ENCODE results near the gene GGCT.
"Not testable (repeated sequence)": the region's sequence is repeated elsewhere in the genome, so short reads cannot be mapped to it uniquely, and the experiment has no call there.

GGCT gene

DNA sequence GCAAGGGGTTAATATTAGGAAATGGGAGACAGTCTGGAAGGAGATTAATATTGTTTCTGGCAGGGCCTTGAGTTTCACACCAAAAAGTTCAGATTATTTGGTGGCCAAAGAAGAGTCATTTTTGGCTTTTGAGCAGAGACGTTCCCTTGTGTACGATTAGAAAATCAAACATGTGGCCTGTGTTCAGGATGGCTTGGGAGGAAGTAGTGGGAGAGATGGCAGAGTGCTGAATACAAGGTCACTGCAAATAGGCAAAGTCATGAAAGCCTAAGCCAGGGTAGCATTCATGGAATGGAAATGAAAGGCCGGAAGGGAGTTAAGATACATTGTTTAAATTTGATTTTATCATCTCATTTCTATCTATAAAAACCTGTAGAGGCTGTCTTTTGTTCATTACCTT is 9.5 kb upstream of the GGCT start:
- no peak overlapping the region for H3K27ac ChIP-seq (ENCODE audit: low read length)
- H3K36me3 ChIP-seq (ENCODE audit: control insufficient read depth, low read depth, low read length), result no peaks in the 10 kb centered on the region
- H3K4me1 ChIP-seq (ENCODE audit: control insufficient read depth, low read depth, low read length), result peaks cover 5% of the 10 kb centered on the region
- no peaks in the 10 kb centered on the region for H3K9me3 ChIP-seq (ENCODE audit: control insufficient read depth, low read depth, low read length)
- H3K27me3 ChIP-seq (ENCODE audit: control insufficient read depth, insufficient read depth, low read length), result no peaks in the 10 kb centered on the region
- H3K9ac ChIP-seq (ENCODE audit: low read length), result no peak overlapping the region
- H3K4me3 ChIP-seq (ENCODE audit: low read length), result no peak overlapping the region

DNA sequence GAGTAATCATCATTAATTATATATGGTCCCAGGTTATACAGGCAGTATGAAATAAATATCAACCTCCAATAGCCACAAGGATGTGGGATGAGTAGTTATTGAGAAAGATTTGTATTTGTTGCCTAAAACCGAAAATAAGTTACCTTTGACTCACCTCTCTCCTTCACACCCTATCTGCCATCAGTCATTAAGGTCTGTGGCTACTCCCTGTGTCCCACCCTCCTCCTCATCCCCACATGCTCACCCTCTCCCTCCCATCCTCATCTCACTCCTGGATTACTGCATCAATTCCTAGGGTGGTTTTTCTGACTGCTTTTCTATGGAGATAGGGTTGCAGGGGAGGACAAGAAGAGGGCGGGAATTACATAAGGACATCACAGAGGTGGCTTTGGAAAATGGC is 9.1 kb upstream of the GGCT start:
- H3K36me3 ChIP-seq (ENCODE audit: control insufficient read depth, low read depth, low read length), result no peaks in the 10 kb centered on the region
- H3K4me3 ChIP-seq (ENCODE audit: low read length), result no peak overlapping the region
- no peaks in the 10 kb centered on the region for H3K27me3 ChIP-seq (ENCODE audit: control insufficient read depth, insufficient read depth, low read length)
- no peak overlapping the region for H3K27ac ChIP-seq (ENCODE audit: low read length)
- H3K9ac ChIP-seq (ENCODE audit: low read length), result no peak overlapping the region
- H3K4me1 ChIP-seq (ENCODE audit: control insufficient read depth, low read depth, low read length), result peaks cover 5% of the 10 kb centered on the region
- H3K9me3 ChIP-seq (ENCODE audit: control insufficient read depth, low read depth, low read length), result no peaks in the 10 kb centered on the region

DNA sequence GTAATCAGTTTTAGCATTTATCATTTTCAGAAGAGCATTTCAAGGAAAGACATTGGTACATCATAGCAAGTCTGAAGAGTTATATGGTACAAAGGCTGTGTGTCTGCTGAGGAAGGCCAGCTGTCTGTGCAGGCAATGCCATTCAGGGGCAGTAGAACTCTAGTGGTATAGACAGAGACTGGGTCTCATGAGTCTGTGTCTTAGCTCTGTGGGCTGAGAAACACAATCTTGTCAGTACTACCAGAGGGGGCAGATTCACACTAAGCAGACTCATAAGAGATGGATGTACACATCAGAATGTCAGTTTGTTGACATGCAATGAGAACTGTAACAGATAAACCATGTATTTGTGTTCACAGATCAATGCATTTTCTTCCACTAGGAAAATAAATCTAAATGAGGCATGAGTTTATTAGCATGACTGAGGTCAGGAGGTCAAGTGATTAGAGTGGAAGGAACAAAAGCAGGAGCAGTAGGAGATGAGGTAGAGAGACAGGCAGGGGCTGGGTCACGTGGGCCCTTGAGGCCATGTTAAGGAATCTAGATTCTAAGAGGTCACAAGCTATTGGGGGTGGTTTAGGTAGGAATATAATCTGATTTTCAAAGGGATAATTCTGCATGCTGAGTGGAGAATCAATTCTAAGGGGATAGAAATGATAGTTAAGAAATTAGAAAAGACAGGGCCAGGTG is 7.5 kb upstream of the GGCT start:
- peaks cover 5% of the 10 kb centered on the region for H3K4me1 ChIP-seq (ENCODE audit: control insufficient read depth, low read depth, low read length)
- no peak overlapping the region for H3K27ac ChIP-seq (ENCODE audit: low read length)
- H3K36me3 ChIP-seq (ENCODE audit: control insufficient read depth, low read depth, low read length), result no peaks in the 10 kb centered on the region
- no peaks in the 10 kb centered on the region for H3K9me3 ChIP-seq (ENCODE audit: control insufficient read depth, low read depth, low read length)
- no peaks in the 10 kb centered on the region for H3K27me3 ChIP-seq (ENCODE audit: control insufficient read depth, insufficient read depth, low read length)
- H3K9ac ChIP-seq (ENCODE audit: low read length), result no peak overlapping the region
- no peak overlapping the region for H3K4me3 ChIP-seq (ENCODE audit: low read length)

DNA sequence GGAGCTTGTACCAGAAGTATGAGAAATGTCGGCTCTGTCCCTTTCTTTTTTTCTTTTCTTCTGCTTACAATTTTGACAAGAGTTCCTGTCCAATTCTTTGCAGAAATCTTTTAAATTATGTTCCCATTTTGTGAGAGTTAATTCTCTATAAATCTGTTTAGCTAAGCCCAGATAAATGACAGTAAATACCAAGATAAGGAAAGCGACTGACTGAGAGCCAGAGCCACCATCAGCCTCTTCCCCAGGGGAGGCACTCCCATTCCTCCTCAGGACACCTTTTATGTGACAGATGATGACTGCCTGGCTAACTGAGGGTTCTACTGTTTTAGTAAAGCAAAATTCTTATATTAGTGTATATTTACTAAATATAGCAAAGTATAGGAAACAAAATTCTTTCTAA is 6.9 kb upstream of the GGCT start:
- Histone ChIP-seq H3K9ac (ENCODE audit: low read length) (no peak overlapping the region), H3K27ac (ENCODE audit: low read length) (no peak overlapping the region), H3K4me3 (ENCODE audit: low read length) (no peak overlapping the region), H3K9me3 (ENCODE audit: control insufficient read depth, low read depth, low read length) (no peaks in the 10 kb centered on the region), H3K36me3 (ENCODE audit: control insufficient read depth, low read depth, low read length) (no peaks in the 10 kb centered on the region), H3K4me1 (ENCODE audit: control insufficient read depth, low read depth, low read length) (peaks cover 5% of the 10 kb centered on the region), H3K27me3 (ENCODE audit: control insufficient read depth, insufficient read depth, low read length) (no peaks in the 10 kb centered on the region)

DNA sequence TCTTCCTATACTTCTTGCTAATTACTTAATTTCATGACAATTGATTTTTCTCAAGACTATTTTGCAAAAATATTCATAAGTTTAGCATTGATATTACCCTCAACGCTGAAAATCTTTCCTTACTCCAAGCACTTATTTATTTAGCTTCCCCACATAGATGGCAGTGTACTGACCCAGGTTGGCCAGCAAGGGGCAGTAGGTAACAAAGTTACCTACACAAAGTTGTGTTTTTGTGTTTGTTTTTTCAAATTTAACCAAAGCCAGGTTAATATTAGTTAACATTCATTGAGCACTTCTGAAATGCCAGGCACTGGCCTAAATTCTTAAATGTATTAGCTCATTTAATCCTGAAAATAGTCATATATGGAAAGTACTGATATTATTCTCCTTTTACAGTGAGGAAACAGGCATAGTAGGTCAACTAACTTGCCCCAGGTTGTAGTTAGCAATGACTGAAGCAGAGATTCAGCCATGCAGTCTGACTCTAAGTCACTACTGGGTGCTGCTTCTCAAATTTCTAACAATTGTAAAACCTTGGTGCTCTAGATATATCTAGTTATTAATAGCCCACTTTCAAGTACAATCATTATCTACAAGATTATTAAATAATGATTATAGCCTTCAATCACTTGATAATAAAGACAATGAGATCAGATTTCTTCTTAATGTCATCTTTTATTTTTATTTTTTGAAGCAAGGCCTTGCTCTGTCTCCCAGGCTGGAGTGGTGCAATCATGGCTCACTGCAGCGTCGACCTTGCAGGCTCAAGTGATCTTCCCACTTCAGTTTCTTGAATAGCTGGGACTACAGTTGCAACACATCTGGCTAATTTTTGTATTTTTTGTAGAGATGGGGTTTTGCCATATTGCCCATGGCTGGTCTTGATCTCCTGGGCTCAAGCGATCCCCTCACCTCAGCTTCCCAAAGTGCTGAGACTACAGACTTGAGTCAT is 5.8 kb upstream of the GGCT start:
- H3K27me3 ChIP-seq (ENCODE audit: control insufficient read depth, insufficient read depth, low read length), result no peaks in the 10 kb centered on the region
- H3K9ac ChIP-seq (ENCODE audit: low read length), result no peak overlapping the region
- H3K36me3 ChIP-seq (ENCODE audit: control insufficient read depth, low read depth, low read length), result no peaks in the 10 kb centered on the region
- H3K27ac ChIP-seq (ENCODE audit: low read length), result no peak overlapping the region
- H3K4me3 ChIP-seq (ENCODE audit: low read length), result no peak overlapping the region
- H3K9me3 ChIP-seq (ENCODE audit: control insufficient read depth, low read depth, low read length), result no peaks in the 10 kb centered on the region
- peaks cover 5% of the 10 kb centered on the region for H3K4me1 ChIP-seq (ENCODE audit: control insufficient read depth, low read depth, low read length)

DNA sequence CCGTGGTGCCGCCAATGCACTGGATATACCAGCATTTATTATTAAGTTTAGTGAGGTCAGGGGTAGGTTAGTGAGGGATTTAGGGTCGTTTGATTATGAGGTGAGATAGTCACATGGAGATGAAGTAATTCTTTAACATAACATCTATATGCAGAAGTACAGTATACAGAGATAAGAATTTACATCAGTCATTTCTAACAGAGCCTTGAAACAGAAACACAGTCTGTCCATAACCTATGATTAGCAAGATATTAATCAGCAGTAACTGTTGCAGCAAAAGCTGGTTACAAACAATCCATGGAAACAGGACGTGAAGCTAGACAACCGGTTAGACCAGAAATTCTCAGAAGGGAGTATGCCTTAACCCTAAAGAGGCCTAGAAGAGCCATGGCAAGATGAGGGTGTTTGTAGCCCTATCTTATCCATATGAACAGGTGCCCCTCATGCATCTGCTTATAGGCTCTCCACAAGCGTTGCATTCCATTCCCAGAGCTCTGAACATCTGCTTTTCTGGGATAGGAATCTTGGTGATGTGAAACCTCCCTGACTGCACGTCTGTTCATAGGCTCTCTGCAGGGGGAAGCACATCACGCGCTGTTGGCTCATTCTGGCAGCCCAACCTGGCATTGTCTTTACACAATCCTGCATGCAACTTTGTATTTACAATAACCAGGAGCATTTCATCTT is 4.7 kb upstream of the GGCT start:
- not testable (repeated sequence) for H3K4me3 ChIP-seq (ENCODE audit: low read length); H3K27ac ChIP-seq (ENCODE audit: low read length); H3K4me1 ChIP-seq (ENCODE audit: control insufficient read depth, low read depth, low read length); H3K9me3 ChIP-seq (ENCODE audit: control insufficient read depth, low read depth, low read length); H3K27me3 ChIP-seq (ENCODE audit: control insufficient read depth, insufficient read depth, low read length); H3K36me3 ChIP-seq (ENCODE audit: control insufficient read depth, low read depth, low read length); H3K9ac ChIP-seq (ENCODE audit: low read length)

DNA sequence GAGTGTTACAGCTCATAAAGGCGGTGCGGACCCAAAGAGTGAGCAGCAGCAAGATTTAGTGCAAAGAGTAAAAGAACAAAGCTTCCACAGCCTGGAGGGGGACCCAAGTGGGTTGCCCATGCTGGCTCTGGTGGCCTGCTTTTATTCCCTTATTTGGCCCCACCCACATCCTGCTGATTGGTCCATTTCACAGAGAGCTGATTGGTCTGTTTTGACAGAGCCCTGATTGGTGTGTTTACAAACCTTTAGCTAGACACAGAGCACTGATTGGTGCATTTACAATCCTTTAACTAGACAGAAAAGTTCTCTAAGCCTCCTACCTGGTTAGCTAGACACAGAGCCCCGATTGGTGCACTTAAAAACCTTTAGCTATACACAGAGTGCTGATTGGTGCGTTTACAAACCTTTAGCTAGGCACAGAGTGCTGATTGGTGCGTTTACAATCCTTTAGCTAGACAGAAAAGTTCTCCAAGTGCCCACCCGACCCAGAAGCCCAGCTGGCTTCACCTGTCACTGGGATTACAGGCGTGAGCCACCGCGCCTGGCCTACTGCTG is 2.8 kb upstream of the GGCT start:
- not testable (repeated sequence) for H3K4me3 ChIP-seq (ENCODE audit: low read length); H3K27me3 ChIP-seq (ENCODE audit: control insufficient read depth, insufficient read depth, low read length); H3K36me3 ChIP-seq (ENCODE audit: control insufficient read depth, low read depth, low read length); H3K27ac ChIP-seq (ENCODE audit: low read length); H3K9ac ChIP-seq (ENCODE audit: low read length); H3K4me1 ChIP-seq (ENCODE audit: control insufficient read depth, low read depth, low read length); H3K9me3 ChIP-seq (ENCODE audit: control insufficient read depth, low read depth, low read length)

DNA sequence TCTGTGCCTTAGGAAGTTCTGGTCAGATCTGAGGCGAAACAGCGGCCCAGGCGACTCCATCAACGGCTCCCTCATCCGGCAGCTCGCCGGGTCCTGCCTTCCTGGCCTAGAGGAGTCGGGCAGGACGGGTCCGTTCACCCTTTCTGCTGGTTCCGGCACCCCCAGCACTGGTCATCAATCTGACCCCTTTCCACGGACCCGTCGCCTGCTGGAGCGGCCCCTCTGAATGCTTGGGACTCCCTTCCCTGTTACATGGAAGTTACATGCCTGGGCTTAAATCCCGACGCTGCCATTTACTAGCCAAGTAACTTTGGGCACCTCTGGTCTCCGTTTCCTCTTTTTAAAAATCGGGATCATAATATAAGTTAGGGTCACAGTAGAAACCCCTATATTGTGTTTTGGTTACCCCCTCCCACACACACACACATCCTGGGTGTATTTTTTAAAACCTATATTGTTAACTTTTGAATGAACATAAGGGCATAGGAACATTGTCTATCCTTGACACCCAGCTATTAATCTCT is 607 bp upstream of the GGCT start:
- H3K27ac ChIP-seq (ENCODE audit: low read length), result no peak overlapping the region
- H3K36me3 ChIP-seq (ENCODE audit: control insufficient read depth, low read depth, low read length), result no peaks in the 10 kb centered on the region
- no peaks in the 10 kb centered on the region for H3K27me3 ChIP-seq (ENCODE audit: control insufficient read depth, insufficient read depth, low read length)
- no peaks in the 10 kb centered on the region for H3K9me3 ChIP-seq (ENCODE audit: control insufficient read depth, low read depth, low read length)
- peak overlapping the region; percentile 10 for H3K9ac ChIP-seq (ENCODE audit: low read length)
- peaks cover 3% of the 10 kb centered on the region for H3K4me1 ChIP-seq (ENCODE audit: control insufficient read depth, low read depth, low read length)
- peak overlapping the region; percentile 93 for H3K4me3 ChIP-seq (ENCODE audit: low read length)

DNA sequence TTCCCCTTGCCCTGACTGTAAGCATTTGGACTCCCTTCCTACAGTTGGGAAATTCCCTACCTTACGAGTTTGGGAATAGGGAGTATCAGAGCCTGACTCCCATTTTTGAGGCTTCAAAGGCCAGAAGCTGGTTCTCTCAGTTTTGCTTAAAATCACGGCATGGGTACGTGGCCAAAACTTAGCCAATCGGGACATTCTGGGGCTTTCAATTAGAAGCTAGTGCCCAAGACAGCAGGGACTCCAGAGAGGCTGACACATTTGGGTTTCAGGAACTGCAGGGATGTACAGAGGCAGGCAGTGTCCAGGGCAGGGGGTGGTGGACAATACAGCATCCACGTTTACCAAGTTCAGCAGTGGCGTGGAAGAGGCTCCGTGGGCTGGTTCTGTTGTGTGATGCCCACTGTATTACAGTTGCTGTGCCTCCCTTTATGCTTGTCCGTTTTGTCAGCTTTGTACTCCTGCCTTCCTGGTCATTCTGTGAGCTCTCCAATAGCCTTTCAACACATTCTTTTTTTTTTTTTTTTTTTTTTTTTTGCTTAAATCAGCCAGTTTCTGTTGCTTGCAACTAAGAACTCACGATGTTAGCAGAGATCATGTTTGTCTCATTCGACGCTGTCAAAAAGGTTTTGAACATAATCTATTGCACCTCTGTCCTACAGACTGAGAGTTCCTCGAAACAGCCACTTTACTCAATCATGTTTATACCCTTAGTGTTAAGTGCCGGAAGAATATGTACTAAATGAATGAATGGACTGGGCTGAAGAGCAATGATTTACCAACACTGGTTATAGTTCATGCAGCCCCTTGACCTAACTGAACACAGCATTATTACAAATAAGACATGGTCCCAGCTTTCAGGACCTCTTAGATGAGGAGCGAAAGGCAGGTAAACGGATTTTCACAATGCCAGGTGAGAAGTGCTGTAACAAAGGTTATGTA is 1.1 kb downstream of the GGCT start:
- Histone ChIP-seq H3K36me3 (ENCODE audit: control insufficient read depth, low read depth, low read length) (peaks cover 4% of the 10 kb centered on the region), H3K27me3 (ENCODE audit: control insufficient read depth, insufficient read depth, low read length) (no peaks in the 10 kb centered on the region), H3K4me1 (ENCODE audit: control insufficient read depth, low read depth, low read length) (peaks cover 3% of the 10 kb centered on the region), H3K9me3 (ENCODE audit: control insufficient read depth, low read depth, low read length) (no peaks in the 10 kb centered on the region), H3K27ac (ENCODE audit: low read length) (peak overlapping the region; percentile 9), H3K4me3 (ENCODE audit: low read length) (peak overlapping the region; percentile 93), H3K9ac (ENCODE audit: low read length) (peak overlapping the region; percentile 88)

DNA sequence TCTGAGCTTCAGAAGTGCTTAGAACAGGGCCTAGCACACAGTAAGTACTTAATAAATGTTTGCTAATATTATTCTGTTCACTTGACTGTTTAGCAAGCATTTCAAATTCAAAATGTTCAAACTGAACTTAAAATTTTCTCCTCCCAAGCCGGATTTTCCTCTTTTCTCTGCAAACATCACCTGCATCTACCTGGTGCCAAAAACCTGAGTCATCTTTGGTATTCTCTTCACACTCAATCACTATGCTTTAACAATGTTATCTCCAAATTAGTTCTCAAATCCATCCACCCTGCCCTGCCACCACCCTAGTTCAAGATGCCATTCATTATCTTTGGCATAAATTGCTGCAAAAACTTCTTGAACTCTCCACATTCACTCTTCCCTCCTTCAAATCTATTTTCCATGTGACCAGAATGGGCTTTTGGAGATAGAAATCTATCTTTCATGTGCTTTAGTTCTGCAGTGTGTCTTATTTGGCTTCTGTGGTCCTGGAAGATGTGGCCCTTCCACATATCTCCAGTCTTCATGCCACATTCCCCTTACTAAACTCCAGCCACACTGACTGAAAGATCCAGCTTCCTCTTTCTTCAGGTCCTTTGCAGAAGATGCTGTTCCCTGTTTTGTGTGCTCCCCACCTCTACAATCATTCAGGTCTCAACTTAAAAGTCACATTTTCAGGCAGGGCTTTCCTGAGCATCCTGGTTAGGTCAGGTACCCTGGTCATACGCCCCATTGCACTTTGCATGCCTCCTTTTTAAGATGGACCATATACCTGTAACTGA is 2.0 kb downstream of the GGCT start:
- Histone ChIP-seq H3K36me3 (ENCODE audit: control insufficient read depth, low read depth, low read length) (peaks cover 4% of the 10 kb centered on the region), H3K4me1 (ENCODE audit: control insufficient read depth, low read depth, low read length) (peaks cover 3% of the 10 kb centered on the region), H3K4me3 (ENCODE audit: low read length) (peak overlapping the region; percentile 9), H3K9ac (ENCODE audit: low read length) (no peak overlapping the region), H3K27me3 (ENCODE audit: control insufficient read depth, insufficient read depth, low read length) (no peaks in the 10 kb centered on the region), H3K9me3 (ENCODE audit: control insufficient read depth, low read depth, low read length) (no peaks in the 10 kb centered on the region), H3K27ac (ENCODE audit: low read length) (no peak overlapping the region)

All from iPS-18a (cell line).